ENCODE measurements around the gene DNAJA3. TPM values are rescaled to one million over a fixed set of nuclear protein-coding genes. Genes with fewer than 3 reads are reported as not detected.

DNAJA3 gene
- total and polyA plus RNA-seq, 2 donors, result 33.5 to 38.4 TPM

DNA sequence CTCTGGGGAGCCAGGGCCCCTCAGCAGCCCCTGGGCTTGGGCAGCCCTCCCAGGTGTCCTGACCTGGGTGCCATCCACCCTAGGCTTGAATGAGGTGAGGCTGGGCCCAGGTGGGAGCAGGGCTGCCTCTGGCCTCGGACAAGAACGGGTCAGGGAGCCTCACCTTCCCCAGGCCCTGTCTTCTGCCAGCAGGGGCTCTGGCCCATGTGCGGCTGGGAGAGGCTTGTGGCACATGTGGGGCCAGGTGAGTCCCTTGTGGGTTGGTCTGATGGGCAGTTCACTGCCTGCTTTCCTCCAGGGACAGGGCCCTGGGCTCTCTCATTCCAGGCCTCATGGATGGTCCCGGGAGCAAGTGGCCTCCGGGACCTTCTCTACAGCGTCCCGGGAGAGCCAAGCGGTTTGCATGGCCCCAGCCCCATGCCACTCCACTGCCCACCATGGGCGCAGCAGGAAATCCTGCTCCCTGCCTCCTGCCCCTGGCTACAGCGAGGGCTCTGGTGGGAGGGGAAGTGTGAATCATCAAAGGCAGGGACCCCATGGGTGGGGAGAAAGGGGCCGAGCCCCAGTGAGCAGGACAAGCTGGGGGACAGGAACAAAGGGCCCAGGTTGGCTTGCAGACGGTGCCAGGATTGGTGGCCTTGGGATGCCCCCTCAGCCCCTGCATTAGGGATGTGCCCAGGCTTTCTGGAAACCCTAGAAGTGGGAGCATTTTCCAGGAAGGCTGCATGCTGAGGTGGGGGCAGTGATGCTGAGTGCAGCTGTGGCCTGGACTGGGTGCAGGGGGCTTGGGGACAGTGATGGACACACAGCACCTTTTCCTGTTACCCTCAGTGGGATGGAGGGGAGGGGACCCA, 41.9 kb upstream of the DNAJA3 start:
- Histone ChIP-seq H3K27ac (ENCODE audit: low read depth) (no peak overlapping the region), H3K36me3 (ENCODE audit: insufficient read depth) (no peaks in the 10 kb centered on the region), H3K4me1 (ENCODE audit: insufficient read depth) (no peaks in the 10 kb centered on the region), H3K4me3 (ENCODE audit: low read depth, low read length) (no peak overlapping the region)
- no peak for DNase-seq (ENCODE audit: extremely low spot score)
- 82% methylated on average over 12 of the region's 12 CpGs for WGBS

DNA sequence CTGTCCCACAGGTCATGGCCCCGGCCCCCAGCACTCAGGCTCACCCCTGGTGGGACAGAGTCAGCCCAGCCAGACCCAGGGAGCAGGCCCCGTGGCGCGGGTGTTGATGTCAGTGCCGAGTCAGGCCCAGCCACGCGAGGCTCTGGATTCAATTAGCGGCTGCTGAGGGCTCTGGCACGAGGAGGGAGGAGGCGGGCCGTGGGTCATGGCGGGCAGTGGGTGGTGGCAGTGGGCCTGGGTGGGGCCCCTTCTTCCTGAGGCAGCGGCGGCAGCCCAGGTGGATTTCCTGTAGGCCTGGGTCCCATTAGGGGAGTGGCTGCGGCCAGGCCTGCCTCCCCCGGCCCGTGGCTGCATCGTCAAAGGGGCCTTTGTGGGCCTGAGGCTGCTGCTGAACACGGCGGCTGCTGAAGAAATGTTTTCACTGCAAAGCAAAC, 41.1 kb upstream of the DNAJA3 start:
- 59% methylated on average over 20 of the region's 20 CpGs for WGBS
- DNase-seq (ENCODE audit: extremely low spot score), result no peak
- H3K36me3 ChIP-seq (ENCODE audit: insufficient read depth), result no peaks in the 10 kb centered on the region
- H3K4me3 ChIP-seq (ENCODE audit: low read depth, low read length), result no peak overlapping the region
- no peak overlapping the region for H3K27ac ChIP-seq (ENCODE audit: low read depth)
- H3K4me1 ChIP-seq (ENCODE audit: insufficient read depth), result no peaks in the 10 kb centered on the region

DNA sequence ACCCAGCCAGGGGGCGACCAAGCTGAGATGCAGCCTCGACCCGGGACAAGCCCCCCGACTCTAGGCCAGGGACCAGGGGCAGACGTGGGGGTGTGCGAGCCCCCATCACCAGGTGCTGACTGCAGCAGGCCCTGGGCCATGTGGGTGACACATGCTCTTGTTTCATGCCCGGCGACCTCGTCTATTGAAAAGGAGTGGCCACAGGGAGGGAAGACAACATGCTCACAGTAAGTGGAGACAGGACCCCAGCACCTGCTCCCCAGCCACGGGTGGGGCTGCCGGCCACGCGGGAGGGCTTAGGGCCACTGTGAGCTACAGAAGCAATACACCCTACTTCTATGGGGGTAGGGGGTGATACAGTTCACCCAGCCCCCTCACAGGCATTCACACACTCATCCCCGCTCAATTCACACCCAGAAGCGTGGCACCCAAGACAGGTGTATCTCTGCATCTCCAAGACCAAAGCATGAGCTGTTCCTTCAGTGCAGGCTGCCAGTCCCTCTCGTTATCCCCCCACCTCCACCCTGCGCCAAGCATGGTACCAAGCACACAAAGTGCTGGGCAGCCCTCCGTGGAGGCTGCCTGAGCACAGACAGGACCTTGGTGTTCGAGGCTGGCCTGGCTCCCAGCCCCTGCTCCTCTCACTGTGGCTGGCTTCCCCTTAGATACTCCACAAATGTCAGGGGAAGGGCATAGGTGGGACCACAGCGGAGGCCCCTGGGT, 40.4 kb upstream of the DNAJA3 start:
- 78% methylated on average over 20 of the region's 20 CpGs for WGBS
- H3K36me3 ChIP-seq (ENCODE audit: insufficient read depth), result no peaks in the 10 kb centered on the region
- no peak overlapping the region for H3K27ac ChIP-seq (ENCODE audit: low read depth)
- DNase-seq (ENCODE audit: extremely low spot score), result no peak
- H3K4me1 ChIP-seq (ENCODE audit: insufficient read depth), result no peaks in the 10 kb centered on the region
- no peak overlapping the region for H3K4me3 ChIP-seq (ENCODE audit: low read depth, low read length)

DNA sequence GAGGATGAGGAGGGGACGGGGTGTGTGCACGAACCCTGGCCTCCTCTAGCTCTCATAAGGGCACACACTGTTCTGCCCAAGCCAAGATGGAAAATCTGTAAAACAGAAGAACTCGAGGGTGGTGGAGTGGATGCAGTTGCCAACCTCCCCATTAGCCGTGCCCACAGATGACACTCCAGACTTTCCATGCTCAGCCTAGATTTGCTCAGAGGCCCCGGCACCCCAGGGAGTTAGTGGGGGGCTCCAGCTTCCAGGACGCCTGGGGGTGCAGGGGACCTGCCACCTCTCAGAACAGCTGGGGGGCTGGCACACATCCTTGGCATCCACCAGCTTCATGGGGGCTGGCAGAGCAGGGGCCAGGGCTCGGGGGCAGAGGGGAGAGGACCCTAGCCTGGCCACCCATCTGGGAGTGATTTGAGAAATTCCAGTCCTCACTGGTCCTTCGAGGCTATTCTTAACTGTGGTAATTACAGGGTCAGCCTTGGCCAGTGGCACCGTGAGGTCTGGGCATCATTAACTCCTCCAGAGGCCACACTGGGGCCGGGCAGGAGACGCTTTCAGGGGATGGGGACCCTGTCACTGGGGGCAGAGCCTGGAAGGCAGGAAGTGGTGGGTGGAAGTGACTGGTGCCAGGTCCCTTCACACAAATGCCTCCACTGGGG, 39.7 kb upstream of the DNAJA3 start:
- 71% methylated on average over 11 of the region's 11 CpGs for WGBS
- Histone ChIP-seq H3K4me1 (ENCODE audit: insufficient read depth) (no peaks in the 10 kb centered on the region), H3K27ac (ENCODE audit: low read depth) (no peak overlapping the region), H3K4me3 (ENCODE audit: low read depth, low read length) (no peak overlapping the region), H3K36me3 (ENCODE audit: insufficient read depth) (no peaks in the 10 kb centered on the region)
- no peak for DNase-seq (ENCODE audit: extremely low spot score)

DNA sequence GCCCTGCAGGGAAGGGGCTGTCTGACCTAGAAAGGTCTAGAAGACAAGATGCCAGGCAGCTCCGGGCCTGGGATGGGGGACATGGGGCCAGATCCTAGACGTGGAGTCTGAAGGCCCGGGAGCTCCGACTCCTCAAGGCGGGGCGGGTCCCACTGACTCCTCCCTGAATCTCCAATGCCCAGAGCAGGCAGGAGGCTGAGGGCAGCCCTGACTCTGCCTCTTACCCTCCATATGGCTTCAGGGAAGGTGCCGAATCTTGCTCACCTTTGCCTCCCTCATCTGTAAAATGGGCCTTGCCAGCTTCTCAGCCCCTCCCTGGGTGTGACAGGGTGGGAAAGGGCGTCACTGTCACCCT, 39.2 kb upstream of the DNAJA3 start:
- H3K27ac ChIP-seq (ENCODE audit: low read depth), result no peak overlapping the region
- H3K4me3 ChIP-seq (ENCODE audit: low read depth, low read length), result no peak overlapping the region
- WGBS, result 61% methylated on average over 8 of the region's 8 CpGs
- no peaks in the 10 kb centered on the region for H3K36me3 ChIP-seq (ENCODE audit: insufficient read depth)
- no peak for DNase-seq (ENCODE audit: extremely low spot score)
- no peaks in the 10 kb centered on the region for H3K4me1 ChIP-seq (ENCODE audit: insufficient read depth)

DNA sequence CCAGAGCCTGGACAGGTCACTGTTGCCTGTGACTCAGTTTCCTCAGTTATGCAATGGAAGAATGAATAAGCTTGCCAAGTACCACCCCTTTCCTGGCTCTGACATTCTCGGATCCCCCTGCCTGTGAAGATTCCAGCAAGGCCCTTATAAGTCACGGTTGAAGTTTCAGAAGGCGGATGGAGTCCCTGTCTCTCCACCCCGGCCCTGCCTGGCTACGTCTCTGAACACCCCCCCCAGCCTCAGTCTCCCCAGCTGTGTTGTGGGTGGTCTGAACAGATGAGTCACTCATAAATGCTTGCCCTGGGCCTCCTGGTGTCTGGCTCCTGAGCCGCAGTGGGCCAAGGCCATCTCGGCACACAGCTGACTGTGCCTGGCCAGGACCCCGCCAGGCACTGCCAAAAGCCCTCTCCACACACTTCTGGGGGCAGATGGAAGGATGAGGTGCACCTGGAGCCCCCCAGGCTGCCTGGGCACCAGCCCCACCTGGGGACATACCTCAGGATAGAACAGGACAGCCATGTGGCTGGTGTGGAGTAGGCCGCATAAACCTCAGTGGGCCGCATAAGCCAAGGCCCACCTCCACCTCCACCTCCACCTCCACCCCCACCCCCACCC, 38.6 kb upstream of the DNAJA3 start:
- Histone ChIP-seq H3K4me3 (ENCODE audit: low read depth, low read length) (no peak overlapping the region), H3K36me3 (ENCODE audit: insufficient read depth) (no peaks in the 10 kb centered on the region), H3K4me1 (ENCODE audit: insufficient read depth) (no peaks in the 10 kb centered on the region), H3K27ac (ENCODE audit: low read depth) (no peak overlapping the region)
- no peak for DNase-seq (ENCODE audit: extremely low spot score)
- 70% methylated on average over 10 of the region's 10 CpGs for WGBS

DNA sequence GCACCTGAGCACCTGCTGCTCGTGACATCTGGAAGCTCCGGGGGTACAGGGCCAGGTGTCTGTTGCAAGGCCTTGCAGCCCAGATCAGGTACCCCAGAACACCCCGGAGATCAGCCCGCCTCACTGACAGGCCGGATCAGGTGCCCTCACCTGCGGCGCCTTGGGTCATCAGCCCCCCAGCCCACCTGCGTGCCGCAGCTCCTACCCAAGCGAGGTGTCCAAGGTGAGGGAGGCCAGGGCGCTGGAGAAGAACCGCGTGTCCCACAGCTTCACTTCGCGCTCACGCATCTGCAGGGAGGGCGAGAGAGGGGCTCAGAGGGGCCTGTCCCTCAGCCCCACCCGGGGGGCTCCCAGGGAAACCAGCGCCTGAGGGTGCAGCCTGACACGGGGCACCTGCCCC, 37.9 kb upstream of the DNAJA3 start:
- H3K27ac ChIP-seq (ENCODE audit: low read depth), result no peak overlapping the region
- no peak overlapping the region for H3K4me3 ChIP-seq (ENCODE audit: low read depth, low read length)
- H3K36me3 ChIP-seq (ENCODE audit: insufficient read depth), result no peaks in the 10 kb centered on the region
- WGBS, result 91% methylated on average over 20 of the region's 20 CpGs
- H3K4me1 ChIP-seq (ENCODE audit: insufficient read depth), result no peaks in the 10 kb centered on the region
- no peak for DNase-seq (ENCODE audit: extremely low spot score)

DNA sequence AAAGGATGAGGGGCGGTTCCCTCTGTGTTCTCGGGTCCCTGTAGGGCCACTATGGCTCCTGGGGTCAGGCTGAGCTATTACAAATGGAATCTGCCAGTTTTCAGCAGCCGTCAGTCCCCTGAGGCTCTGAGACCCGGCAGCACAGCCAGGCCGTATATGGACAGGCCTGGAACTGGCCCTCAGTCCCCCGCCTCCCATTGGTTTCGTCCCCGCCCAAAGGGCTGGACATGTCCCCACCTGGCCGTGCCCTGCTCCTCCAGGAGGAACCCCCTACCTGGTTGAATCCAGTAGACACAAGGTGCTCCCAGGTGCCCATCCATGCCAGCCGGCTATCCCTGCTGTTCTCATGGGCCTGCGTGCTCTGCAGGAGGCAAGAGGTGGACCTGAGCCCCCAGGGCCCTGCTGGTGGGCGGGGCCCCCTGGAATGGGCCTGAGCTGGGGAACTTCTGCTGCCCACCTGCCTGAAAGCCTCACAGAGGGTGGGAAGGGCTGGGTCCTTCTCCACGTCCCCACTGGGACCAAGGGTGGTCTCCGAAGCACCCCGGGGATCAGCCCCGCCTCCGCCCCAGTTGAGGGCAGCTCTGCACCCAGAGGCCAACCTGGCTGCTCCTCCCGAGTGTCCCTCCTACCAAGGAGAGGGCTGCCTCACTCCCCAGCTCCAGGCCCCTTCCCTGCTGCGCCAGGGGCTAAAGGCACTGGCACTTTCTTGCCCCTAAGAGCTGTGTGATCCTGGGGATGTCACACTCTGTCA, 37.2 kb upstream of the DNAJA3 start:
- Histone ChIP-seq H3K27ac (ENCODE audit: low read depth) (no peak overlapping the region), H3K4me1 (ENCODE audit: insufficient read depth) (no peaks in the 10 kb centered on the region), H3K36me3 (ENCODE audit: insufficient read depth) (no peaks in the 10 kb centered on the region), H3K4me3 (ENCODE audit: low read depth, low read length) (no peak overlapping the region)
- 78% methylated on average over 19 of the region's 19 CpGs for WGBS
- DNase-seq (ENCODE audit: extremely low spot score), result no peak

DNA sequence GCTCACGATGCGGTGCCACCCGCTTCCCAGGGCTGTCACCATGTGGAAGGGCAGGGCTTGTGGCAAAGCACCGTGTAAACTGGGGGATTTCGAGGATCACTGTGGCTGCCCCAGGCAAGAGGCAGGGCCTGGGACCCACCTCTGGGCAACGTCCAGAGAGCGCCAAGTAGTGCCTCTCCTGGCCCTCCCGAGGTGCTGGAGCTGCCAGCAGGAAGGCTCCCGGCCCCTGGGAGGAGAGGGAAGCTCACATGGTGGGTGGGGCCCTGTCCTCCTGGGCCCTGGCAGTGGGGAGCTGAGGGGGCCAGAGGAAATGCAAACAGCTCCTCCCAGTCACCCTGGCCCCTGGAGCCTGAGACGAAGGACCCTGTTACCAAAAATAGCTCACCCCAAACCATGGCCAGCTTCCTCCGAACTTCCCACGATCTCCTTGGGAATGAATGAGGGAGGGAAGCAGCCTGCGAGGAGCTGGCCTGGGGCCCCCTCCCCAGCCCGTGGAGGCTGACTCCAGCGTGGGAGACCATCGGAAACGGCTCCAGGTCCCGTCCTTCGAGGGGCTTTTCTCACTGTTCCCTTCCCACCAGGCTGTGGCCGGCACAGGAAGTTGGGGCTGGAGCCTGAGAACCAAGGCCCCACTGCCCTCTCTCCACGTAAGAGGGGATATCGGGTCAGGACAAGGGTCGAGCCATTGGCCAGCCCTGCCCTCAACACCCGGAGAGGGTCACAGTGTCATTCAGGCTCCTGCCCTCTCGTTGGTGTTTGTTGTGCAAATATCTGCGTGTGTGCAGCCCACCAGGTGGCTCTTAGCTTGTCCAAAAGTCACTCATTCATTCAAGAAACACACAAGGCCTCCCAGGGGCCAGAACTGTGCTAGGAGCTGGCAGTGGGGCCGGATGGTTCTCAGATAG, 36.4 kb upstream of the DNAJA3 start:
- Histone ChIP-seq H3K4me3 (ENCODE audit: low read depth, low read length) (no peak overlapping the region), H3K27ac (ENCODE audit: low read depth) (no peak overlapping the region), H3K36me3 (ENCODE audit: insufficient read depth) (no peaks in the 10 kb centered on the region), H3K4me1 (ENCODE audit: insufficient read depth) (no peaks in the 10 kb centered on the region)
- no peak for DNase-seq (ENCODE audit: extremely low spot score)
- 69% methylated on average over 27 of the region's 27 CpGs for WGBS

DNA sequence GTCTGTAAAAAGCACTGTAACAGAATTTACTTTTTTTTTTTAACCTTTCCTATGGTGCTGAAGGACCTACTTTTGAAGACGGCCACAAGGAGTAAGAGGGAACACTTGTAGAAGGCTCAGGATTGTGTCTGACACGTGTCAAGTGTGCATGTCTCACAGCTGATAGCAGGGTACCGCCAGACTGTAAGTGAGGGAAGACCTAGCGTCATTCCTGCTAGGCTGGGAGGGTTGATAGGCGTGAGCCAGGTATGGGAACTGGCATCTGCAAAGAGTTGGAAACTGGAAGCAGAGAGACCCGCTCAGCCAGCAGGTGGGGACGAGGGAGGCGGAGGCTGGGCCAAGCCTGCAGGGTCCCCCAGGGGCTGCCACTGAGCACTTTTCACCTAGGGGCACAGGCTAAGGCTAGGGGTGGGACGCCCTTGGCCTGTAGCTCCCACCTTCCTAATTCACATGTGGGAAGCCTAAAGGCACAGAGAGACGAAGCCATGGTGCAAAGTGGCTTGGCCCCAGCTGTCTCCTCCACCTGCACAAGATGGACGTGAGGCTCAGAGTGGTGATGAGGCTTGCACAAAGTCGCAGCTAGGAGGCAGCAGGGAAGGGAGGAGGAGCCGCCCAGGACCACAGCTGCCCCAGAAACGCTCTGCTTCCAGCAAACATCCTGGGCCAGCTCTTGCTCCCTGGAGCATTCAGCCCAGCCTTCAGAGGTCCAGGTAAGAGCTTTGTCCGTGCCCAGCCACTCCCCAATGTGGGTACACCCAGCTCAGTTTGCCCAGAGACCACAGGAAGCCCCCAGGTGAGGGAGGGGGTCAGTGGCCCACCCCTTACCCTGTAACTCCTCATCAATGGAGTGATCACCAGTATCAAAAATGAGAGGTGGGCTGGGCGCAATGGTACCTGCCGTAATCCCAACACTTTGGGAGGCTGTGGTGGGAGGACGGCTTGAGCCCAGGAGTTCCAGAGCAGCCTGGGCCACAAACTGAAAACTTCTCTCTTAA, 35.1 kb upstream of the DNAJA3 start:
- no peak overlapping the region for H3K27ac ChIP-seq (ENCODE audit: low read depth)
- H3K4me1 ChIP-seq (ENCODE audit: insufficient read depth), result no peaks in the 10 kb centered on the region
- 87% methylated on average over 18 of the region's 18 CpGs for WGBS
- no peak overlapping the region for H3K4me3 ChIP-seq (ENCODE audit: low read depth, low read length)
- DNase-seq (ENCODE audit: extremely low spot score), result no peak
- no peaks in the 10 kb centered on the region for H3K36me3 ChIP-seq (ENCODE audit: insufficient read depth)

DNA sequence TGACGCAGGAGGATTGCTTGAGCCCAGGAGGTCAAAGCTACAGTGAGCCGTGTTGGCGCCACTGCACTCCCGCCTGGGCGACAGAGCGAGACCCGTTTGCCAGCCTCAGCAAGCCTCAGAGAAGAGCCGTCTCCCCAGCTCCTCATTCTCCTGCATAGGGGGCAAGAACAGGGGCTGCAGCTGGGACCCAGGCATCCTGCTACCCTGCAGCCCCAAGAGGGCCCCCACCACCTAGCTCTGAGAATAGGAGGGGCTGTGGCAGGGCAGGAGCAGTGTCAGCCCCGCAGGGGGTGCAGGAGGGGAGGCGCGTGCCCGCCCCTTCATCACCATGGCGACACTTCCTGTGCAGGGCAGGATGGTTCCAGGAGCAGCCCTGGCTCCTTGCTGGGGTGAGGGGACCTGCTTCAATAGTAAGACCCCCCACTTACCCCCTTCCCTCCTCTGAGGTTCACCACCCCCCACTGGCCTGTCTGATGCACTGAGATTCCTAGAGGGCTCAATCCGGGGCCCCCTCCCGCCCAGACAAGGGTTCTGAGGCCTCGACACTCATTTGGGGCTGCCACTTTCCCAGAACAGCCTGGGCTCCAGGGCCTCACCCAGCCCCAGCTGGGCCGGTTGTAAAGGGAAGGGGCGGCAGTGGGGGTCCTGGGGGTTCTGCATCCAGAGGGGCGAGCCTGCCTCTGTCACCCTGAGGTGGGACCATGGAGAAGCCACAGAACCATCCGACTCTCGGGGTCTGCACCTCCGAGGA, 33.9 kb upstream of the DNAJA3 start:
- Histone ChIP-seq H3K4me3 (ENCODE audit: low read depth, low read length) (no peak overlapping the region), H3K27ac (ENCODE audit: low read depth) (peak overlapping the region; percentile 51), H3K4me1 (ENCODE audit: insufficient read depth) (no peaks in the 10 kb centered on the region), H3K36me3 (ENCODE audit: insufficient read depth) (no peaks in the 10 kb centered on the region)
- DNase-seq (ENCODE audit: extremely low spot score), result no peak
- 84% methylated on average over 22 of the region's 22 CpGs for WGBS
